ENCODE results near the gene ADCY10.
A peak's percentile ranks its signal among the peaks of the same experiment; 100 is the strongest.

ADCY10 gene

GRCh38 chr1:167792188-167792565 lies 121.8 kb downstream of the ADCY10 start:
- no peak for DNase-seq (ENCODE audit: low read depth, low spot score)
- no peak overlapping the region for H3K27ac ChIP-seq

GRCh38 chr1:167791281-167792187 lies 122.4 kb downstream of the ADCY10 start:
- H3K27ac ChIP-seq = no peak overlapping the region
- no peak for DNase-seq (ENCODE audit: low read depth, low spot score)

- DNase-seq (ENCODE audit: low read depth, low spot score) = peak; percentile 44
- H3K27ac ChIP-seq = peak overlapping the region; percentile 87
Observed at GRCh38 chr1:167790117-167790516, 123.8 kb downstream of the ADCY10 start.

GRCh38 chr1:167789501-167789900 lies 124.4 kb downstream of the ADCY10 start:
- H3K27ac ChIP-seq = peak overlapping the region; percentile 87
- peak; percentile 36 for DNase-seq (ENCODE audit: low read depth, low spot score)

- DNase-seq (ENCODE audit: low read depth, low spot score) = no peak
- H3K27ac ChIP-seq = no peak overlapping the region
Observed at GRCh38 chr1:167786502-167786901, 127.4 kb downstream of the ADCY10 start.

- no peak for DNase-seq (ENCODE audit: low read depth, low spot score)
- no peak overlapping the region for H3K27ac ChIP-seq
Observed at GRCh38 chr1:167784876-167785550, 128.9 kb downstream of the ADCY10 start.

- DNase-seq (ENCODE audit: low read depth, low spot score) = no peak
- H3K27ac ChIP-seq = peak overlapping the region; percentile 35
Observed at GRCh38 chr1:167782946-167783345, 131.0 kb downstream of the ADCY10 start.

GRCh38 chr1:167781558-167781957 lies 132.4 kb downstream of the ADCY10 start:
- H3K27ac ChIP-seq = no peak overlapping the region
- DNase-seq (ENCODE audit: low read depth, low spot score) = no peak

- H3K27ac ChIP-seq = no peak overlapping the region
- no peak for DNase-seq (ENCODE audit: low read depth, low spot score)
Observed at GRCh38 chr1:167777269-167777650, 136.7 kb downstream of the ADCY10 start.

- no peak overlapping the region for H3K27ac ChIP-seq
- no peak for DNase-seq (ENCODE audit: low read depth, low spot score)
Observed at GRCh38 chr1:167776616-167777268, 137.2 kb downstream of the ADCY10 start.

GRCh38 chr1:167776151-167776550 lies 137.8 kb downstream of the ADCY10 start:
- no peak for DNase-seq (ENCODE audit: low read depth, low spot score)

GRCh38 chr1:167775178-167775577 lies 138.8 kb downstream of the ADCY10 start:
- no peak overlapping the region for H3K27ac ChIP-seq
- no peak for DNase-seq (ENCODE audit: low read depth, low spot score)

More at GRCh38 chr1:167776151-167776550, 137.8 kb downstream of the ADCY10 start:
- H3K27ac ChIP-seq = no peak overlapping the region

- no peak overlapping the region for H3K27ac ChIP-seq
- no peak for DNase-seq (ENCODE audit: low read depth, low spot score)
Observed at GRCh38 chr1:167774710-167775109, 139.2 kb downstream of the ADCY10 start.

GRCh38 chr1:167773516-167773915 lies 140.4 kb downstream of the ADCY10 start:
- H3K27ac ChIP-seq = no peak overlapping the region
- DNase-seq (ENCODE audit: low read depth, low spot score) = no peak

GRCh38 chr1:167772436-167772835 lies 141.5 kb downstream of the ADCY10 start:
- H3K27ac ChIP-seq = no peak overlapping the region
- no peak for DNase-seq (ENCODE audit: low read depth, low spot score)

- H3K27ac ChIP-seq = no peak overlapping the region
Observed at GRCh38 chr1:167770127-167770526, 143.8 kb downstream of the ADCY10 start.

GRCh38 chr1:167767761-167768160 lies 146.2 kb downstream of the ADCY10 start:
- no peak overlapping the region for H3K27ac ChIP-seq
- no peak for DNase-seq (ENCODE audit: low read depth, low spot score)

More at GRCh38 chr1:167770127-167770526, 143.8 kb downstream of the ADCY10 start:
- no peak for DNase-seq (ENCODE audit: low read depth, low spot score)

GRCh38 chr1:167766538-167766937 lies 147.4 kb downstream of the ADCY10 start:
- no peak for DNase-seq (ENCODE audit: low read depth, low spot score)
- H3K27ac ChIP-seq = peak overlapping the region; percentile 5

GRCh38 chr1:167765496-167765895 lies 148.4 kb downstream of the ADCY10 start:
- H3K27ac ChIP-seq = no peak overlapping the region
- no peak for DNase-seq (ENCODE audit: low read depth, low spot score)

GRCh38 chr1:167764458-167765330 lies 149.2 kb downstream of the ADCY10 start:
- H3K27ac ChIP-seq = no peak overlapping the region
- DNase-seq (ENCODE audit: low read depth, low spot score) = no peak
